ENCODE results near the gene SLAMF8.
A peak's percentile ranks its signal among the peaks of the same experiment; 100 is the strongest.

Gene SLAMF8

DNA sequence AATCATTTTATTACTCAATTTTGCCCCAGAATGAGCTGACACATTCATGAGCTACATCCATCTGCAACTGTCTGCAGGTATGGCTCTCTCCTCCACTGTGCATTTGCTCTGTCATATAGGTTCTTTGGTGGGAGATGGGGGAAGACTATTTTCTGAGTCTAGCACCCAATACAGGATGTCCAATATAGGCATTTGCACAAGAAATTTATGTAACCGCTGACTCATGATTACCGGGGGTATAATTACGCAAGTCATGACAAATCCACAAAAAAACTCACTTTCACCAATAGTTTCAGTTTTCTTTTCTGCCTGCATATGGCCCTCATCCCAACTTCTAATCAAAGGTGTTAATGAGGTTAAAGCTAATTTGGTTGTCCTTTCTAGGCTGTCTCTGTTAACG, 53.3 kb downstream of the SLAMF8 start:
- H3K27ac ChIP-seq, result peak overlapping the region; percentile 56; the same call in 1 of the 2 replicates
- TF ChIP-seq, protein P1, sequence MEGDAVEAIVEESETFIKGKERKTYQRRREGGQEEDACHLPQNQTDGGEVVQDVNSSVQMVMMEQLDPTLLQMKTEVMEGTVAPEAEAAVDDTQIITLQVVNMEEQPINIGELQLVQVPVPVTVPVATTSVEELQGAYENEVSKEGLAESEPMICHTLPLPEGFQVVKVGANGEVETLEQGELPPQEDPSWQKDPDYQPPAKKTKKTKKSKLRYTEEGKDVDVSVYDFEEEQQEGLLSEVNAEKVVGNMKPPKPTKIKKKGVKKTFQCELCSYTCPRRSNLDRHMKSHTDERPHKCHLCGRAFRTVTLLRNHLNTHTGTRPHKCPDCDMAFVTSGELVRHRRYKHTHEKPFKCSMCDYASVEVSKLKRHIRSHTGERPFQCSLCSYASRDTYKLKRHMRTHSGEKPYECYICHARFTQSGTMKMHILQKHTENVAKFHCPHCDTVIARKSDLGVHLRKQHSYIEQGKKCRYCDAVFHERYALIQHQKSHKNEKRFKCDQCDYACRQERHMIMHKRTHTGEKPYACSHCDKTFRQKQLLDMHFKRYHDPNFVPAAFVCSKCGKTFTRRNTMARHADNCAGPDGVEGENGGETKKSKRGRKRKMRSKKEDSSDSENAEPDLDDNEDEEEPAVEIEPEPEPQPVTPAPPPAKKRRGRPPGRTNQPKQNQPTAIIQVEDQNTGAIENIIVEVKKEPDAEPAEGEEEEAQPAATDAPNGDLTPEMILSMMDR (conservative IDR thresholded peaks at IDR 0.05; ENCODE audit: low read depth), result no peak
- ChIA-PET POLR2A (ENCODE audit: low non-redundant PET) (no interaction called here), CTCF (interaction anchor here (0.6 to 1.0 kb wide), 3 partner anchors 18 to 407 kb away, joined by 3 to 4 read pairs (median 3); partner anchors contain the start of gene VSIG8)
- DNase-seq (ENCODE audit: low spot score), result peak; percentile 92

DNA sequence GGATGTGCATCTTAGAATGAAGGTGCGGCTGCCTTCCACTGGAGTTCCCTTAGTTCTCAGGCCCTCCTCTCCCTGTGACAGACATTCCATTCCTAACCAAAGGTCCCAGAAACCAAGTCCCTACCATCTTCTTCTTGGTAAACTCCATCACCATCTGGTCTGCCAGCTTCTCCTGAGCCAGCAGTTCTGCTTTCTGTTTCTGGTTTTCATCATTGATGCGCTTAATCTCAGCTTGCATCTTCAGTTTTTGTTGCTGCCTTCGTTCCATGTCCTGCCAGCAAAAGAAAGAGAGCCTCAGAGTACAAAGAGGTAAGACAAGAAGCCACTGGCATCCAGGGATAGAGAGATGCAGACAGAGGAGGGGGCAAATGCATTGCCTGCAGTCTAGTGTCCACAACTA, 53.8 kb downstream of the SLAMF8 start:
- H3K27ac ChIP-seq, result peak overlapping the region; percentile 56
- ChIA-PET CTCF (interaction anchor here (0.7 to 1.0 kb wide), 3 partner anchors 81 to 408 kb away, joined by 3 to 4 read pairs (median 3); partner anchors contain the start of gene DUSP23), POLR2A (ENCODE audit: low non-redundant PET) (no interaction called here)
- DNase-seq (ENCODE audit: low spot score), result no peak
- TF ChIP-seq, protein P1 (conservative IDR thresholded peaks at IDR 0.05; ENCODE audit: low read depth), result no peak

DNA sequence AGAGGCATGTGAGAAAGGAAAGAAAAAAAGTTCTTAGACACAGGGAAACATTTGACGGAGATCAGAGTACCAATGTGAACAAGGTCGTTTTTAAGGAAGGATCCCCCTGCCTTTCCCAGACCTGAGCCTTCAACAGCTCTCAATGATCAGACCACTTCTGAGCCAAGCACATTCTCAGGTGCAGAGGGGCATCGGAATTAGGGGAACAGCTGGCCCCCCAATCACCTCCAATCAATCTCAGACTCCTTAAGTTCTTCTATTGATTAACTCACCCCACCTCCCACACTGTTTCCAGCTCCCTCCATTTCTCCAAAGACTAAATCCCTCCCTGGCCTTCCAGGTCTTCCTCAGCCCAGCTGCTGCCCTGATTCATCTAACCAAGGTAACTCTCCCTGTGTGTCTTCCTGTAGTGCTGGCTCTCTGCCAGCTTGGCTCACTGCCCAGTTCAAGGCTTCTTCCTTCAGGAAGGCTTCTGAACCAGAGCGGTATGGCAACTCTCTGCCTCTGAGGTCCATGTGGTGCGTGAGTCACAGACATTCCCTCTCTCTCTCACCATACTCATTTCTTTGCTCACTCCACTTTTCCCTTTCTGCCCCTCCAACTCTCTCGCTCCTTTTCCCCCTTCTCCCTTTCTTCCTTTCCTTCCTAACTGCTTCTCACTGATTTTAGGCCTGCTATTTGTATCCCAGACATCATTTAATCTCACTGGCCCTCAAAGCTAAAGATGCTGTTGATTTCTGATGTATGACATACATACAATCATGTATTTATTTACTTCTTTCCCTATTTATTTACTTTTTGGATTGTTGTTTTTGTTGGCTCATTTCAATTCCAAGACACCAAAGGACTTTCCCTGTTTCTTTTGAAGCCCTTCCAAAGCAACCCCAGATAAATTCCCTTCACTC, 55.2 kb downstream of the SLAMF8 start:
- ChIA-PET CTCF (interaction anchor here (0.7 to 0.9 kb wide), 2 partner anchors 83 to 133 kb away, joined by 3 to 7 read pairs; no protein-coding TSS in a partner anchor), POLR2A (ENCODE audit: low non-redundant PET) (no interaction called here)
- DNase-seq (ENCODE audit: low spot score), result peak; percentile 95
- H3K27ac ChIP-seq, result peak overlapping the region; percentile 80
- TF ChIP-seq, protein P1 (conservative IDR thresholded peaks at IDR 0.05; ENCODE audit: low read depth), result no peak

DNA sequence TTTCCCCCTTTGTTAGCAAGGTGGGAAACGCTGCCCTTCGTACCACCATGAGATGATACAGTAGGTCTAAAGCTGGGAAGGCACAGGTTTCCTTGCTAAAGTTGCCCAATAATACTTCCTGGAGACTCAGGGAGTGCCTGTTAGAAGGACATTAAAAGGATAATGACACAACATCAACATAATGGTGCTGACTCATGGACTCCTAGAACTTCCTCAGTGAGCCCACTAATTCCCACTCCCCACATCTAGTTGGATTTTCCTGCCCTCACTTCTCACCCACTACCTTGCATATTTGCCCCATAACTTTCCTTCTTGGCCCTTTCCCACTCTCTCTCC, 55.8 kb downstream of the SLAMF8 start:
- CTCF ChIA-PET, result interaction anchor here (0.6 to 0.7 kb wide), 2 partner anchors 66 to 134 kb away, joined by 6 to 7 read pairs; no protein-coding TSS in a partner anchor
- H3K27ac ChIP-seq, result peak overlapping the region; percentile 58; the same call in 1 of the 2 replicates
- POLR2A ChIA-PET (ENCODE audit: low non-redundant PET), result no interaction called here
- no peak for DNase-seq (ENCODE audit: low spot score)
- TF ChIP-seq, protein P1 (conservative IDR thresholded peaks at IDR 0.05; ENCODE audit: low read depth), result no peak

DNA sequence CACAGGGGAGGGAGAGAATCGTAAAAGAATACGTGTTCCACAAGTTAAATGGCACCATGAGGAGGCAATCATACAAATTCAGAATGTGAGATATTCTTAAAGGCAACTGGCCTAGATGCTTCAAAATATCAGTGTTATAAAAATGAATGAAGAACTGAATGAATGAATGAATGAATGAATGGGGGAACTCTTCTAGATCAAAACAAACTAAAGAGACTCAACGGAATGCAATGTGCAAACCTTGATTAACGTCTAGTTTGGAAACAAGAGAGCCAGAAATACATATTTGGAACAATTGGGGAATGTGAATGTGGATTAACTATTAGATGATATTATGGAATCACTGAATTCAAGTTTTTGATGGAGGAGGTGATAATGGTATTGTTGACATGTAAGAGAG, 56.5 kb downstream of the SLAMF8 start:
- peak overlapping the region; percentile 58; the same call in 1 of the 2 replicates for H3K27ac ChIP-seq
- CTCF ChIA-PET, result interaction anchor here (0.6 kb wide), 2 partner anchors 65 to 107 kb away, joined by 4 to 6 read pairs; no protein-coding TSS in a partner anchor
- POLR2A ChIA-PET (ENCODE audit: low non-redundant PET), result interaction anchor here (0.6 kb wide), 1 partner anchor 95 kb away, joined by 7 read pairs; no protein-coding TSS in a partner anchor
- TF ChIP-seq, protein P1 (conservative IDR thresholded peaks at IDR 0.05; ENCODE audit: low read depth), result no peak
- no peak for DNase-seq (ENCODE audit: low spot score)

DNA sequence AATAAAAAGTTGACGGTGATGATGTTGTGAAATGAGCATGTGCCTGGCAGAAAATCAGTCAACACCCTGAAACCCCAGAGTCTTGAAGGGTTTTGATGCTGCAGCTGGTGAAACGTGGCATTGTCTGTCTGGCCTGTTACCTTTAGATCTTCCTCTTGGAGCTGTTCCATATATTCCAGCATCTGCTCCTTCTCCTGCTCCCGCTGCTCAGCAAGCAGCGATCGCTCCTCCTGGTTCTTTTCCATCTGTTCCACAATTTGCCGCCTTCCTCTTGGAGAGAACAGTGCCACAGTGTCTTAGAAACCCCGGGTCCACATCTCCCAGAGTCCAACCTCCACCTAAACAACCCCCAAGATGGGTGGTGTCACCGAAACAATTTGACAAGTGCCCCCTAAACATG, 57.6 kb downstream of the SLAMF8 start:
- CTCF ChIA-PET, result no interaction called here

More for the DNA sequence above, 57.6 kb downstream of the SLAMF8 start:
- POLR2A ChIA-PET (ENCODE audit: low non-redundant PET), result no interaction called here
- H3K27ac ChIP-seq, result no peak overlapping the region
- TF ChIP-seq, protein P1 (conservative IDR thresholded peaks at IDR 0.05; ENCODE audit: low read depth), result no peak
- DNase-seq (ENCODE audit: low spot score), result no peak

Measured in RWPE1 (cell line).